Neural progenitor cell (in vitro differentiated cells): Measurements from ENCODE around the gene F8. TPM values are rescaled to one million over a fixed set of nuclear protein-coding genes. Genes with fewer than 3 reads are reported as not detected.
A peak's percentile ranks its signal among the peaks of the same experiment; 100 is the strongest.

Experiments used
- DNase-seq: peaks from one replicate; pipeline ENCODE4 v3.0.0-alpha.2; 2016; ENCODE audit warnings: low spot score
- H2AFZ ChIP-seq: fragments of 200-600 bp; sonication (generic); replicated peaks from 2 replicates; pipeline ENCODE4 v1.6.1; 2016; ENCODE audit warnings: antibody characterized with exemption
- H3F3A ChIP-seq: fragments of 200-600 bp; sonication (generic); 2 replicates; pipeline ENCODE4 v1.6.1; 2016; ENCODE audit warnings: antibody characterized with exemption, low read depth
- H3K27ac ChIP-seq: fragments of 200-600 bp; sonication (generic); 2 replicates; pipeline ENCODE4 v1.5.1; 2016; ENCODE audit warnings: mild to moderate bottlenecking
- H3K27me3 ChIP-seq: fragments of 200-600 bp; sonication (generic); 2 replicates; pipeline ENCODE4 v1.6.1; 2016; ENCODE audit warnings: mild to moderate bottlenecking, moderate library complexity
- H3K36me3 ChIP-seq: fragments of 200-600 bp; sonication (generic); 2 replicates; pipeline ENCODE4 v1.5.1; 2016
- H3K4me1 ChIP-seq: fragments of 200-600 bp; sonication (generic); 2 replicates; pipeline ENCODE4 v1.6.1; 2016; ENCODE audit warnings: mixed run types
- H3K4me2 ChIP-seq: fragments of 200-600 bp; sonication (generic); 2 replicates; pipeline ENCODE4 v1.6.1; 2016
- H3K4me3 ChIP-seq: fragments of 200-600 bp; sonication (generic); 2 replicates; pipeline ENCODE4 v1.5.1; 2016
- H3K79me2 ChIP-seq: fragments of 200-600 bp; sonication (generic); 2 replicates; pipeline ENCODE4 v1.6.1; 2016; ENCODE audit warnings: low read depth
- H3K9ac ChIP-seq: fragments of 200-600 bp; sonication (generic); 2 replicates; pipeline ENCODE4 v1.6.1; 2016
- H3K9me3 ChIP-seq: fragments of 200-600 bp; sonication (generic); 2 replicates; pipeline ENCODE4 v1.5.1; 2016; ENCODE audit warnings: low read depth
- H4K20me1 ChIP-seq: fragments of 200-600 bp; sonication (generic); 2 replicates; pipeline ENCODE4 v1.6.1; 2016; ENCODE audit warnings: low read depth
- H3K27ac Mint-ChIP-seq: 3 replicates; pipeline ENCODE4 v1.8.0; 2021; ENCODE audit warnings: mixed read lengths
- H3K27me3 Mint-ChIP-seq: 2 replicates; pipeline ENCODE4 v1.8.0; 2022; ENCODE audit warnings: low read depth, mild to moderate bottlenecking, inconsistent platforms, moderate library complexity, mixed read lengths; ENCODE audit not compliant: insufficient read depth
- H3K36me3 Mint-ChIP-seq: 3 replicates; pipeline ENCODE4 v1.8.0; 2021; ENCODE audit warnings: mixed read lengths
- H3K4me1 Mint-ChIP-seq: 3 replicates; pipeline ENCODE4 v1.8.0; 2021; ENCODE audit warnings: mixed read lengths
- H3K4me3 Mint-ChIP-seq: 3 replicates; pipeline ENCODE4 v1.8.0; 2021; ENCODE audit warnings: mild to moderate bottlenecking, moderate library complexity, mixed read lengths
- H3K9me3 Mint-ChIP-seq: 3 replicates; pipeline ENCODE4 v1.8.0; 2020; ENCODE audit warnings: mixed read lengths
- EZH2 ChIP-seq: fragments of 200-600 bp; sonication (generic); IDR thresholded peaks from 2 replicates; pipeline ENCODE4 v1.6.1; 2017; ENCODE audit warnings: antibody characterized with exemption, mild to moderate bottlenecking, moderate library complexity
- EZH2phosphoT487 ChIP-seq: fragments of 200-600 bp; sonication (generic); IDR thresholded peaks from 2 replicates; pipeline ENCODE4 v1.6.1; 2017; ENCODE audit warnings: antibody characterized with exemption
- total RNA-seq: library from RNA; depleted of rRNA; stranded (reverse); fragments of >200 nt; gene quantifications from 2 replicates; pipeline ENCODE4 v1.2.3, GENCODE V29; 2015; ENCODE audit warnings: low replicate concordance
- TF ChIP-seq, protein P1 (sequence below): fragments of 200-600 bp; sonication (generic); IDR thresholded peaks from 2 replicates; pipeline ENCODE4 v1.5.1; 2017; ENCODE audit warnings: antibody characterized with exemption, mild to moderate bottlenecking

F8 gene
- total RNA-seq, 1 donor from 2014 or later: 4.8 TPM

DNA sequence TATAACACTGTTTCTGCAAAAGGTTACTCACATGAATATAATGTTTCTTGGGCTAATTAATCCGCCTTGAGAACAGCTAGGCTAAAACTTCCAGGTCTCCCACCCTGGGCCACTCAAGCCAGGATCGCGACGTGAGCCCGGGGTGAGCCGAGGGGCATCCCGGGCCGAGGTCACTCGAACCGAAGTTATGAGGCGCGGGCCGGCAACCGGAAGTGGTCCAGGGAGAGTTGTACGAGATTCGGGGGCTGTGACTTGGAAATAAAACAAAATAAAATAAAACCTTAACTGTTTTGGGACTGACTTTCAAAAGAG is 48.1 kb upstream of the F8 start:
- Histone ChIP-seq H3K27ac (peak overlapping the region; percentile 8), H3F3A (peaks cover 3% of the 10 kb centered on the region), H3K4me3 (peak overlapping the region; percentile 59), H3K9me3 (peaks cover 4% of the 10 kb centered on the region), H2AFZ (peak overlapping the region; percentile 74), H3K4me1 (no peaks in the 10 kb centered on the region), H3K27me3 (no peaks in the 10 kb centered on the region), H3K36me3 (no peaks in the 10 kb centered on the region), H3K4me2 (peak overlapping the region; percentile 73), H4K20me1 (no peaks in the 10 kb centered on the region), H3K79me2 (peaks cover 29% of the 10 kb centered on the region), H3K9ac (no peak overlapping the region)
- Mint-ChIP-seq H3K27ac (no peak overlapping the region), H3K9me3 (peaks cover 7% of the 10 kb centered on the region), H3K4me3 (peak overlapping the region; percentile 86), H3K4me1 (peaks cover 23% of the 10 kb centered on the region), H3K36me3 (no peaks in the 10 kb centered on the region), H3K27me3 (no peaks in the 10 kb centered on the region)
- no peak for DNase-seq
- TF ChIP-seq EZH2phosphoT487 (no peak), EZH2 (no peak)
- TF ChIP-seq, protein P1, sequence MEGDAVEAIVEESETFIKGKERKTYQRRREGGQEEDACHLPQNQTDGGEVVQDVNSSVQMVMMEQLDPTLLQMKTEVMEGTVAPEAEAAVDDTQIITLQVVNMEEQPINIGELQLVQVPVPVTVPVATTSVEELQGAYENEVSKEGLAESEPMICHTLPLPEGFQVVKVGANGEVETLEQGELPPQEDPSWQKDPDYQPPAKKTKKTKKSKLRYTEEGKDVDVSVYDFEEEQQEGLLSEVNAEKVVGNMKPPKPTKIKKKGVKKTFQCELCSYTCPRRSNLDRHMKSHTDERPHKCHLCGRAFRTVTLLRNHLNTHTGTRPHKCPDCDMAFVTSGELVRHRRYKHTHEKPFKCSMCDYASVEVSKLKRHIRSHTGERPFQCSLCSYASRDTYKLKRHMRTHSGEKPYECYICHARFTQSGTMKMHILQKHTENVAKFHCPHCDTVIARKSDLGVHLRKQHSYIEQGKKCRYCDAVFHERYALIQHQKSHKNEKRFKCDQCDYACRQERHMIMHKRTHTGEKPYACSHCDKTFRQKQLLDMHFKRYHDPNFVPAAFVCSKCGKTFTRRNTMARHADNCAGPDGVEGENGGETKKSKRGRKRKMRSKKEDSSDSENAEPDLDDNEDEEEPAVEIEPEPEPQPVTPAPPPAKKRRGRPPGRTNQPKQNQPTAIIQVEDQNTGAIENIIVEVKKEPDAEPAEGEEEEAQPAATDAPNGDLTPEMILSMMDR: no peak

DNA sequence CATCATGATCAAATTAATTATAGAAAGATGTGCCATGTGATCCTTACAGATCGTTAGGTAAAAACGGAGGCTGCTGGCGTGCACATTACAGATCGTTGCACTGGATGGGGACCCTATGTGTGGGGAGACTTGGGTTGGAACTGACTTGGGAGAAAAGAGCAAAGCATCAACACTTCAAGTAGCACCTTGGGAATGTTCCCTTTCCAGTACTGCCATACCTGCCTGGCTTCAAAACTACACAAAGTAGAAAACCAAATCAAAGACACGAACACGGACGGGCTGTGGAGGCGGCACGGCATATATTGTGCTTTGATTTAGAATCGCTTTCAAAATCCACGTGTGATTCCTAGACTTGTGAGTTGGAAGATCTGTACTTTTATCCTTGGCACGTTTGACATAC is 47.5 kb upstream of the F8 start:
- H3K36me3 ChIP-seq: no peaks in the 10 kb centered on the region
- Mint-ChIP-seq H3K36me3 (no peaks in the 10 kb centered on the region), H3K4me3 (peak overlapping the region; percentile 86), H3K4me1 (peaks cover 23% of the 10 kb centered on the region), H3K27ac (no peak overlapping the region), H3K9me3 (peaks cover 8% of the 10 kb centered on the region), H3K27me3 (no peaks in the 10 kb centered on the region)
- peaks cover 4% of the 10 kb centered on the region for H3K9me3 ChIP-seq
- peak overlapping the region; percentile 59 for H3K4me3 ChIP-seq
- H4K20me1 ChIP-seq: no peaks in the 10 kb centered on the region
- H3K27ac ChIP-seq: no peak overlapping the region
- peak overlapping the region; percentile 73 for H3K4me2 ChIP-seq
- peak overlapping the region; percentile 74 for H2AFZ ChIP-seq
- H3K4me1 ChIP-seq: no peaks in the 10 kb centered on the region
- TF ChIP-seq EZH2phosphoT487: no peak
- no peak for TF ChIP-seq EZH2
- TF ChIP-seq, protein P1: no peak
- peaks cover 29% of the 10 kb centered on the region for H3K79me2 ChIP-seq
- peaks cover 3% of the 10 kb centered on the region for H3F3A ChIP-seq
- peak; percentile 4 for DNase-seq
- H3K9ac ChIP-seq: no peak overlapping the region
- H3K27me3 ChIP-seq: no peaks in the 10 kb centered on the region

DNA sequence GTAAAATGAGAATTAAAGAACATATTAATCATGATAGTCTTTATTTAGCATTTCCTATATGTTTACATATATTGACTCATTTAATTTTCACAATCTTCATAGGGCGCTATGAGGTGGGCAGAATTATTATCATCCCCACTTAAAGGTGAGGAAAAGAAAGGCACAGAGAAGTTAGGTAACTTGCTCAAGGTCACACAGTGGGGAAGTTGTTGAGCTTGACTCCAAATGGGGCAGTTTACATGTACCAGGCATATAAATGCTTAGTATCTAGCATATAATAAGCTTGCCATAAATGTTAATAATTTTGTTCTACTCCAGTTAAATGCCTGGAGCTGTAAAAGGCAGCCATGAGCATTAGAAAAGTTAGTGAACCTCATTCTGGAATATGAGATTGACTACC is 46.9 kb upstream of the F8 start:
- Histone ChIP-seq H3K27ac (no peak overlapping the region), H3K4me3 (peak overlapping the region; percentile 59), H3K4me1 (no peaks in the 10 kb centered on the region), H3K36me3 (no peaks in the 10 kb centered on the region), H3K9me3 (peaks cover 4% of the 10 kb centered on the region), H3K4me2 (peak overlapping the region; percentile 73), H2AFZ (no peak overlapping the region), H3F3A (peaks cover 3% of the 10 kb centered on the region), H3K79me2 (peaks cover 29% of the 10 kb centered on the region), H3K9ac (no peak overlapping the region), H3K27me3 (no peaks in the 10 kb centered on the region), H4K20me1 (no peaks in the 10 kb centered on the region)
- Mint-ChIP-seq H3K27ac (no peak overlapping the region), H3K4me3 (peak overlapping the region; percentile 86), H3K9me3 (peaks cover 8% of the 10 kb centered on the region), H3K27me3 (no peaks in the 10 kb centered on the region), H3K4me1 (peaks cover 23% of the 10 kb centered on the region), H3K36me3 (no peaks in the 10 kb centered on the region)
- TF ChIP-seq EZH2phosphoT487 (no peak), EZH2 (no peak)
- TF ChIP-seq, protein P1: no peak
- DNase-seq: no peak
